ENCODE data around the gene SCRN3. TPM values are rescaled to one million over a fixed set of nuclear protein-coding genes. Genes with fewer than 3 reads are reported as not detected.

The SCRN3 gene
- total and polyA plus RNA-seq, 2 of the 4 experiments (the other 2 are of a cell fraction): 9.9 to 11.4 TPM

Other genes starting within 250 kb of the SCRN3 start
- 54.7 and 118 TPM in 2 replicates for gene OLA1, start 147.2 kb upstream of the SCRN3 start, total RNA-seq (2012; rRNA removed)
- 56.2 and 71.2 TPM in 2 replicates for gene OLA1, start 147.2 kb upstream of the SCRN3 start, polyA plus RNA-seq (2012; rRNA removed)
- not detected in 2 replicates for gene SP9, start 60.8 kb upstream of the SCRN3 start, total RNA-seq (2012; rRNA removed)
- not detected in 2 replicates for gene SP9, start 60.8 kb upstream of the SCRN3 start, polyA plus RNA-seq (2012; rRNA removed)
- gene GPR155, start 91.3 kb downstream of the SCRN3 start, total RNA-seq (2012; rRNA removed): 3.4 and 4.4 TPM in 2 replicates
- gene GPR155, start 91.3 kb downstream of the SCRN3 start, polyA plus RNA-seq (2012; rRNA removed): 2.3 and 2.6 TPM in 2 replicates
- 2.7 and 3.3 TPM in 2 replicates for gene WIPF1, start 202.1 kb downstream of the SCRN3 start, total RNA-seq (2012; rRNA removed)
- gene WIPF1, start 202.1 kb downstream of the SCRN3 start, polyA plus RNA-seq (2012; rRNA removed): 13.5 and 14.2 TPM in 2 replicates

Measured in IMR-90 (cell line).